Upper lobe of left lung (tissue), 6 donors: ENCODE measurements around the gene CYP3A4. TPM values are rescaled to one million over a fixed set of nuclear protein-coding genes. Genes with fewer than 3 reads are reported as not detected.

Source experiments
- ATAC-seq, 2 donors: fragments of 200-7000 bp; cut with Tn5 transposase; one replicate each; pipeline ENCODE4 v1.9.1; 2022; ENCODE audit warnings: mild to moderate bottlenecking in 2 of 2, moderate library complexity in 2 of 2; ENCODE audit not compliant: low FRiP score in 2 of 2
- DNase-seq, 2 donors: peaks; one replicate each; pipeline ENCODE4 v3.0.0-alpha.2; 2019 to 2020
- H3K27ac ChIP-seq, 4 donors: fragments of 200-600 bp; sonication (generic); one replicate each; pipeline ENCODE4 v1.5.1; 2016 to 2019
- H3K27me3 ChIP-seq, 4 donors: fragments of 200-600 bp; sonication (generic); one replicate each; pipeline ENCODE4 v1.5.1; 2017 to 2019
- H3K36me3 ChIP-seq, 4 donors: fragments of 200-600 bp; sonication (generic); one replicate each; pipeline ENCODE4 v1.5.1; 2016 to 2019
- H3K4me1 ChIP-seq, 4 donors: fragments of 200-600 bp; sonication (generic); one replicate each; pipeline ENCODE4 v1.5.1; 2018 to 2019
- H3K4me3 ChIP-seq, 4 donors: fragments of 200-600 bp; sonication (generic); one replicate each; pipeline ENCODE4 v1.5.1; 2017 to 2019; ENCODE audit warnings: mild to moderate bottlenecking in 2 of 4, moderate library complexity in 1 of 4
- H3K9me3 ChIP-seq, 4 donors: fragments of 200-600 bp; sonication (generic); one replicate each; pipeline ENCODE4 v1.5.1; 2018 to 2019
- EP300 ChIP-seq, 4 donors: sonication (generic); formaldehyde crosslinking; IDR thresholded peaks; one replicate each; pipeline ENCODE4 v1.5.1; 2017; ENCODE audit warnings: antibody characterized with exemption in 4 of 4, control low read depth in 2 of 4
- POLR2A ChIP-seq, 4 donors: fragments of 450-650 bp; IDR thresholded peaks; one replicate each; pipeline ENCODE4 v1.5.1; 2016 to 2017; ENCODE audit warnings: antibody characterized with exemption in 4 of 4, mild to moderate bottlenecking in 2 of 4
- POLR2AphosphoS5 ChIP-seq, 2 donors: sonication (generic); formaldehyde crosslinking; IDR thresholded peaks; one replicate each; pipeline ENCODE4 v1.5.1; 2017; ENCODE audit warnings: antibody characterized with exemption in 2 of 2
- WGBS, 2 donors: methylation state at CpG; one replicate each; pipeline ENCODE4 v1.1.5; 2017 to 2018; 5-methylcytosine and 5-hydroxymethylcytosine counted together
- small RNA-seq, 4 donors: library from RNA; depleted of rRNA; stranded (forward); fragments of <200 nt; gene quantifications; one replicate each; pipeline ENCODE3, GENCODE V24; 2016
- total RNA-seq, 6 donors: library from RNA; depleted of rRNA in 4 of 6; stranded (reverse); fragments of >200 nt in 4 of 6; gene quantifications; one replicate each; pipeline versions ENCODE4 v1.1.0 to v1.2.1, GENCODE V29; 2016 to 2021
- TF ChIP-seq, protein P1 (sequence below), 6 experiments: fragments of 450-650 bp in 4 of 6; fragments of 200-600 bp in 2 of 6; sonication (generic) in 2 of 6; IDR thresholded peaks; one replicate each; pipeline ENCODE4 v1.5.1; 2016 to 2019; ENCODE audit warnings: antibody characterized with exemption in 6 of 6
- donor health status: DM: no; HTN: no; CAD: no; lungs with moderate emphysema.
- donor health status: DM: no; HTN: yes; CAD: no; lungs with severe emphysema.

CYP3A4 gene
- total RNA-seq, 6 donors from 2014 or later = 0.34 to 1.5 (median 0.46) TPM; not detected in 3

DNA sequence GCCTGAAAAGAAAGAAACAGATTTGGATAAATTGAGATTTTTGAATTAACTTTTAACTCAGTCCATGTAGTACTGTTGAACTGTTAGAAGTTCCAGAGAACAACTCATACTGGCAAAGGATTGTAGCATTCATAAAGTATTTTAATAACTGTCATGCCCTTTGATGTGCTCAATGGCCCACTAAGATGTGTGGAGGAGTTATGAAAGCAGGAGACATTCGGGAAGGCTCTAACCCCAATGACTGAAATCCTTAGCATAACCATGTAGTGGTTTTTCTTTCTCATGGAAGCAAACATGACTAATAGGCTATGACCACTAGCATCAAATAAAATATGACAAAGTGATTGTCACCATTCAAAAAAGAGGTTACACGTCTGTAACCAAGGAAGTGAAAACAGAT, 74.7 kb downstream of the CYP3A4 start:
- Histone ChIP-seq H3K4me1 (no peaks in the 10 kb centered on the region), H3K9me3 (peaks cover 0 to 5% (median 0%) of the 10 kb centered on the region in 4 donors), H3K4me3 (no peak overlapping the region), H3K36me3 (no peaks in the 10 kb centered on the region), H3K27me3 (no peaks in the 10 kb centered on the region), H3K27ac (no peak overlapping the region)
- ATAC-seq (no peak), DNase-seq (no peak)
- no peak for TF ChIP-seq EP300 (IDR thresholded peaks at IDR 0.05)
- no peak for TF ChIP-seq POLR2A (IDR thresholded peaks at IDR 0.05)
- 93 to 94% methylated on average over 2 of the region's 2 CpGs for WGBS, 2 donors

DNA sequence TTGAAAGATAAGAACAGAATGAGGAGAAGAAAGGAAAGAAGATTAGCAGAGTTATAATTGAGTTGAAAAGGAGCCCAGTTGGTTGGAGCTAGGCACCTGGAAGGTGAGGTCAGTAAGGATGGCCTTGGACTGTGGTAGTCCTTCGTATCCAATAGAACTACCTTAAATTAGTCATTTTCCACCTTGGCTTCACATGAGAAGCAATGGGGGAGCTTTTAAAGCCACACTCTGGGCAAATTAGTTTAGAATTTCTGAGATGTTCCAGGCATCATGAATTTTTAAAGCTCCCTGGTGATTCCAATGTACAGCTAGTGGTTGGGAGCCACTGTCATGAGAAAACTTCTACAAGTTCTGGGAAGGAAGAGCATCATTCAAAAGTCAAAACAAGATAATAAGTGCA, 76.9 kb downstream of the CYP3A4 start:
- Histone ChIP-seq H3K9me3 (peaks cover 0 to 5% (median 0%) of the 10 kb centered on the region in 4 donors), H3K4me3 (no peak overlapping the region), H3K36me3 (no peaks in the 10 kb centered on the region), H3K27ac (no peak overlapping the region), H3K27me3 (no peaks in the 10 kb centered on the region), H3K4me1 (no peaks in the 10 kb centered on the region)
- 56 to 94% methylated on average over 1 of the region's 1 CpG for WGBS, 2 donors
- DNase-seq (no peak), ATAC-seq (no peak)
- TF ChIP-seq, protein P1, sequence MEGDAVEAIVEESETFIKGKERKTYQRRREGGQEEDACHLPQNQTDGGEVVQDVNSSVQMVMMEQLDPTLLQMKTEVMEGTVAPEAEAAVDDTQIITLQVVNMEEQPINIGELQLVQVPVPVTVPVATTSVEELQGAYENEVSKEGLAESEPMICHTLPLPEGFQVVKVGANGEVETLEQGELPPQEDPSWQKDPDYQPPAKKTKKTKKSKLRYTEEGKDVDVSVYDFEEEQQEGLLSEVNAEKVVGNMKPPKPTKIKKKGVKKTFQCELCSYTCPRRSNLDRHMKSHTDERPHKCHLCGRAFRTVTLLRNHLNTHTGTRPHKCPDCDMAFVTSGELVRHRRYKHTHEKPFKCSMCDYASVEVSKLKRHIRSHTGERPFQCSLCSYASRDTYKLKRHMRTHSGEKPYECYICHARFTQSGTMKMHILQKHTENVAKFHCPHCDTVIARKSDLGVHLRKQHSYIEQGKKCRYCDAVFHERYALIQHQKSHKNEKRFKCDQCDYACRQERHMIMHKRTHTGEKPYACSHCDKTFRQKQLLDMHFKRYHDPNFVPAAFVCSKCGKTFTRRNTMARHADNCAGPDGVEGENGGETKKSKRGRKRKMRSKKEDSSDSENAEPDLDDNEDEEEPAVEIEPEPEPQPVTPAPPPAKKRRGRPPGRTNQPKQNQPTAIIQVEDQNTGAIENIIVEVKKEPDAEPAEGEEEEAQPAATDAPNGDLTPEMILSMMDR (IDR thresholded peaks at IDR 0.05) = no peak
- TF ChIP-seq POLR2A (IDR thresholded peaks at IDR 0.05) (no peak), POLR2AphosphoS5 (IDR thresholded peaks at IDR 0.05) (no peak), EP300 (IDR thresholded peaks at IDR 0.05) (no peak)

Small RNA genes within 50 kb of the gene (small RNA-seq; reads per million reads assigned to genes)
- 0 reads per million in 4 donors for gene CYP3A137P

Other genes with a start within 250 kb of the CYP3A4 start
- gene FAM200A, start 232.1 kb downstream of the CYP3A4 start, total RNA-seq = 1 to 10 TPM; 1.7 to 9.9 (median 5.1) TPM
- gene ZNF655, start 225.5 kb downstream of the CYP3A4 start, total RNA-seq = 100 to 1,000 TPM in 4 of 6 donors, 10 to 100 TPM in 2; 57.3 to 202 (median 137) TPM
- 1 to 10 TPM in 2 of 6 donors, under 1 TPM in 3, not detected in 1; 0.59 to 3.1 (median 0.91) TPM for gene TMEM225B, start 185.9 kb downstream of the CYP3A4 start, total RNA-seq
- 10 to 100 TPM; 16.4 to 54.5 (median 18.2) TPM for gene ZSCAN25, start 167.2 kb downstream of the CYP3A4 start, total RNA-seq
- gene CYP3A5, start 104.2 kb downstream of the CYP3A4 start, total RNA-seq = 10 to 100 TPM in 5 of 6 donors, 1 to 10 TPM in 1; 8.0 to 25.2 (median 14.2) TPM
- gene CYP3A7, start 49.0 kb downstream of the CYP3A4 start, total RNA-seq = 1 to 10 TPM in 4 of 6 donors, under 1 TPM in 1, not detected in 1; 0.69 to 1.7 (median 1.1) TPM
- not detected for gene CYP3A43, start 43.8 kb upstream of the CYP3A4 start, total RNA-seq
- gene OR2AE1, start 92.8 kb upstream of the CYP3A4 start, total RNA-seq = under 1 TPM in 2 of 6 donors, not detected in 4; 0.59 to 0.67 TPM
- 100 to 1,000 TPM in 1 of 6 donors, 10 to 100 TPM in 5; 31.2 to 107 (median 42.1) TPM for gene TRIM4, start 135.3 kb upstream of the CYP3A4 start, total RNA-seq
- gene GJC3, start 145.4 kb upstream of the CYP3A4 start, total RNA-seq = 1 to 10 TPM in 1 of 6 donors, under 1 TPM in 2, not detected in 3; 0.24 to 3.1 (median 0.31) TPM
- 10 to 100 TPM in 5 of 6 donors, 1 to 10 TPM in 1; 2.3 to 35.6 (median 28.8) TPM for gene AZGP1, start 191.8 kb upstream of the CYP3A4 start, total RNA-seq
- gene ZKSCAN1, start 231.4 kb upstream of the CYP3A4 start, total RNA-seq = 10 to 100 TPM; 19.3 to 50.4 (median 36.9) TPM